Fibroblast of skin of scalp (primary cell): Measurements from ENCODE around the gene ITGA7.

Source experiments
- DNase-seq: peaks from one replicate; pipeline ENCODE4 v3.0.0-alpha.2; 2013

Gene ITGA7

DNA sequence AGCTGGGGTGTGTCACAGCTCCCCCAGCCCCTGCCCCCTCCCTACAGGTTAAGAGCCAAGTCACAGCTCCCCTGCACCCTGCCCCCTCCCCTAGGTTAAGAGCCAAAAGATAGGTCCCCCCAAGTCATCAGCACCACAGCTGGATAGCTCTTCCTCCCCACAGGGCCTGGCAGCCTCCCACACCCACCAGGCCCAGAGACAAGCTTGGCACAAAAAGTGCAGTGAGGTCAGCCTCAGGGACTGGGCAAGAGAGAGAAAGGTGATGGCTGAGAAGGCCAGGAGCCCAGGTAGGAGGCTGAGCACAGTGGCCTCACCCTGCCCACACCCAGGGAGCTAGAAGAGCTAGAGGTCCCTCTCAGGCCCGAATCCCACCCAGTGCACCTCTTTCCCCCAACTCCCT is 8.7 kb downstream of the ITGA7 start:
- no peak for DNase-seq

- no peak for DNase-seq
Observed at GRCh38 chr12:55698241-55698955, 9.3 kb downstream of the ITGA7 start.

- no peak for DNase-seq
Observed at GRCh38 chr12:55697686-55698085, 10.0 kb downstream of the ITGA7 start.

DNA sequence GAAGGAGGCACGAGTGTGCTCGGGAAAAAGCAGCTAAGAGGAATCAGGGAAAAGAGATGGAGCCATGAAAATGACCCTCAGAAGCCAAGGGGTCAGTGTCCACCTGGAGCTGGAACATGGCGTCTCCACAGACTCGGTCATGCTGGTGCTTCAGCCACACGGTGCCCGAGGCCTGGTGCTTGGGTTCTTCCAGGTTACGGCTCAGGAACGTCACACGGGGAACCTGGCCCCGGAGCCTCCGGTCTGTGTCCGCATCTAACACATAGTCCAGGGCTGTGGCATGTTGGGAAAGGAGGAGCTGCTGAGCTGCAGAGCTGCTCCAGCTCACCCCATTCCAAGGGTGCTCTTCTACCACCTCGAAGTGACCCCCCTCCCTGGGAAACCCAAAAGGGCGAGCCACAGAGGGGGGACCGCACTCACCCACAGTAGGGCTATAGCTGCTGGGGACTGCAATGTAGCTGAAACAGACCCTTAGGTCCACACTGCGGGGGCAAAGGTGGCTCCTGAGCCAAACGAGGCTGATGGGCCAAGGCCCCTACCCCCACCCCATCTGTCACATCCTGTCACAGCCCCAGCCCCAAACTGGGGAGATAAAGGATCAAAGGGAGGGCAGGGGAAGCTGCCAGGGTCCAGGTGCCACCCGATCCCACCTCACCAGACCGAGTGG is 10.8 kb downstream of the ITGA7 start:
- DNase-seq: no peak

DNA sequence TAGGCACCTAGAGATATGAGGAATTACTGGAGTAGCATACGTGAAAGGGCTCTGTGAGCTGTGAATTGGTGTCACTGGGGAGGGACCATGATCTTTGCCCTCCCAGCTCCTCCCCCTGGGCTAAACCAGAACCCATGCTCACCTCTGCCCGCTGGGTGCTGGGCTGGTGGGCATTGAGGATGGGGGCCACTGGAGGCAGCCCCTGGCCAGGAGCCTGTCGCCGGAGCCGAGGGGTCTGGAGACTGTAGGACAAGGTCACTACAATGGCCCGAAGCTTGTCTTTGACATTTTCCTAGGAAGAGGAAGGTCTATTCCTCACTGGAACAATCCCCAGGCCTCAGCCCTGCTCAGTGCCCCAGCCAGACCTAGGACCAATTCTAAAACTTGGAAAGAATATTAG is 11.6 kb downstream of the ITGA7 start:
- DNase-seq: no peak

GRCh38 chr12:55695349-55695748 is 12.4 kb downstream of the ITGA7 start:
- DNase-seq: no peak

- no peak for DNase-seq
Observed at GRCh38 chr12:55694651-55695050, 13.1 kb downstream of the ITGA7 start.

GRCh38 chr12:55694188-55694515 is 13.6 kb downstream of the ITGA7 start:
- DNase-seq: no peak

DNA sequence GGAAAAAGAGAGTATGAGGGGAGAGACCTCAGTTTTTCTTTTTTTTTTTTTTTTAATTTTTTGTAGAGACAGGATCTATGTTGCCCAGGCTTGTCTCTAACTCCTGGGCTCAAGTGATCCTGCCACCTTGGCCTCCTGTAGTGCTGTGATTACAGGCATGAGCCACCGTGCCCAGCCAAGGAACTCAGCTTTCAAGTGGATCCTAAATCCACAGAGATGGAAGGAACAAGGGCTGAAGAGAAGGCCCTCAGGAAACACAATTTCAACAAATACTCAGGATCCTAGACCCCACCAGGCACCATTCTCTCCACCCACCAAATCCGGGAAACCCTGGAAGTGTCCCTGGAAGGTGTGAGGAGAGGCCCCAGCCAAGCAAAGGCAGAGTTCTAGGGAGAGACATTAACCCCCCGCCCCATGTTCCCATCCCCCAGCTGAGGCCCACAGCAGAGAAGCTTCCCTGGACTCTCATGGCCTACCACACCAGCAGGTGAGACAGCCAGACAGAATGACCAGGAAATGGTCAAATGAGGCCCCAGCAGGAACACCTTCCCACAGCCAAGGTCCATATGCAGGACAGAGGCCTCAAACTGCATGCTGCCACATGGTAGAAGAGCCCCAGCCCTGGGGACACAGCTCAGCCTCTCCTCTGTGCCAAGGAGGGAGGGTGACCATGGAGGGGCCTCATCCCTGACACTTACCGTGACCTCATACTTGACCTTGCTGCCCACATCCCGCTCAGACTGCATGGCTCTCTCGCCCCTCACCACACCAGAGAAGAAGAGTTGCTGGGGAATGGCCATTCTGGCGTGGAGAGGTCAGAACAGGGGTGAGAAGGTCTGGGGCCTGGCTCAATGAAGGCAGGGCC is 14.1 kb downstream of the ITGA7 start:
- DNase-seq: no peak

DNA sequence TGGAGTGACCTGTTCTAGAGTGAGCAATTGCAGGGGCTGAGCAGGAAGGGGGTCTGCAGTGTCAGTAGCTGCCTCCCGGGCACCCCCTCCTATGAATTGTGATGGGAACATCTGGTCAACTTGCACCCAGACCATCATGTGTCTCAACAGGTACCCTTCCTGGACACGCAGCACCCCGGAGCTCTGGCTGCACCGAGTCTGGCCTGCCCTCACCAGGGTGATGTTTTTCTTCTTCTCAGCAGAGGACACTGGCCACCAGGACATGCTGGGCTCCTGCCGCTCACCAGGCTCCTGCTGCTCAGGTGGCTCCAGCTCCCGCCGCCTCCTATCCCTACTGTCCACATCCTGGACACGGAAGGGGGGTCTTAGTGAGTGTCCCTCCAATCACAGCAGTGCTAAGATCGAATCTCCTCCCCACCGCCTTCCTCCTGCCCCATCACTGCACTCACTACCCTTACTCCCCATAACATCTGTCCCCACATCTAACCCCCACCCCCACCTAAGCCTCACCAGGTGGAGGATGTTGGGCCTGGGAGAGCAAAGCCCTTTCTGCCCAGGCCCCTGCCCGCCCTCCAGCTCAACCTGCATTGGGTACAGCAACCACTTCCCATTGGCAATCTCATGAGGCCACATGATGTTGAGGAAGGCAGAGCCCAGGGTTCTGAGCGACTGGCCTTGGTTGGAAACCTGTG is 14.9 kb downstream of the ITGA7 start:
- no peak for DNase-seq

DNA sequence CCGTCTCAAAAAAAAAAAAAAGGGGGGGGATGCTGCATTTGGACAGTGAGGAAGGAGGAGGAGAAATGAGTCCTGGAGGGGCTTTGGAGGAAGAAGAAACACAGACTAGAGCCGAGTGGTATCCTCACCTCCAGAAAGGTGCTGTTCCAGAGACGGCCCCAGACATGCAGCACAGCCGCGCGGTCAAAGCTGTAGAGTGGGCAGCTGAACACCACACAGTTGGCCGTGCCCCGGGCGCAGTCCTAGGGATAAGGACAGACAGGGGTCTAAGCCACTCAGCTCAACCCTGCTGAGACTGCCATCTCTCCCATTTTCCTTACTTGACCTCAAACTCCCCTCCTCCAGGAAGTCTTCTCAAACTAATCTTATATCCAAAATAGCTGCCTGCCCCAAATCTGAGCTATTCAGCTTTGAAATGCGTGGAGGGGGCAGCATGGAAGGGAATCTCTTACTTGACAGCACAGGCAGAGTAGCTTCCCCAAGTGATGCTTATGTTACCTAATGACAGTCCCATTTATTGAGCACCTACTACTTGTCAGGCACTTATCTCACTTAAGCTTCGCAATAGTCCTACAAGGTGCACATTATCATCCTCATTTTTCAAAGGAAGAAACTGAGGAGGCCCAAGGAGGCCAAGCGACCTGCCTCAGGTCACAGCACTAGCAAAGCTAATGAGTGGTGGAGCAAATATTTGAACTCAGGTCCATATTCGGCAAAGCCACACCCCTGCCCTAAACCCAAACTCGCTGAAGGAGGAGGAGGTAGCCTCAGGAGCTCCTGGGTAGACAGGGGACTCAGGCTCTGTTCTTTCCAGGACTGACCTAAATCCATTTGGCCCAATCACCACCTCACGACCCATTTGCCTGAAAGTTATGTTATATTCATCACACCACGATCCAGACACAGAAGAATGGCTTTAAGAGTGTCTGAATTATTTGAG is 18.7 kb downstream of the ITGA7 start:
- no peak for DNase-seq

DNA sequence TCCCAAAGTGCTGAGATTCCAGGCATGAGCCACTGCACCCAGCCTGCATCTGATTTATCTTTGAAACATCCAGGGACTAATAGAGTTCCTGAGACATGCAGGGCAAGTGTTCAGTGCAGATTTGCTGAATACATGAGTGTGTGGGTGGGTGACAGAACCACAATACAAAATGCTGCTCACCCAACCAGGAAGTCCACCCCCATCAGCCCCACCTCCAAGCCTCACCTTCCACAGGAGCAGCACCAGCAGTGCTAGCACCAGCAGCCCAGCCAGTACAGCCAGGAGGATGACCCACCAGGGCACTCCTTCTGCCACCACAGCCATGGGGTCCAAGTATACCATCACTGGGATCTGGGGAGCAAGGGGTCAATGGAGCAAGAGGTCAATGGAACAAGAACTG is 20.0 kb downstream of the ITGA7 start:
- no peak for DNase-seq

DNA sequence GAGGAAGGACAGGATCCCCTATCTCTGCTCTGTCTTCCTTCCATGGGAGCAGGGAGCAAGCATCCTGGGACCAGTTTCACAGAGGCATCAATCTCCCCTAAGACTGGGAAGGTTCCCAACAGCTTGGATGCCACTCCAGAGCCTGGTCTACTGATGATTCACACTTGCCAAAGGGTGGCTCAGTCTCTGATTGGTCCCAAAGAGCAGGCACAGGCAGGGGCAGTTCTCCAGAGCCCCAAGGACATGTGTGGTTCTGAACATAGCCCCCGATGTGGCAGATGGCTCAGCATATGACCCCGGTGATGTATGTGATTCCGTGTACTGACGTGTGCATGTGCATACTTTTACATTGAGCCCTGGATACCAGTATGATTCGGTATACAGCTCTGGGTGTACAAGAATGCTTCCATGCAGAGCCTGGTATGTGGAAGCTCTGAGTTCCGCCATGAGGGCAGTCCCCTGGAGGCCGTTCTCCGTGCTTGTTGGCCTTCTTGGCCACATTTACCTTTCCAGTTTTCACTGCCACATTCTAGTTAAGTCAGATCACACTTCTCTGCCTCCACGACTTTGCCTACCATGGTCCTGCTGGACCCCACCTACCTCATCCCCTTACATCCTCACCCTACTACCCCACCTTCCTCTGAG is 21.2 kb downstream of the ITGA7 start:
- DNase-seq: no peak

- DNase-seq: no peak
Observed at GRCh38 chr12:55685671-55686070, 22.0 kb downstream of the ITGA7 start.

DNA sequence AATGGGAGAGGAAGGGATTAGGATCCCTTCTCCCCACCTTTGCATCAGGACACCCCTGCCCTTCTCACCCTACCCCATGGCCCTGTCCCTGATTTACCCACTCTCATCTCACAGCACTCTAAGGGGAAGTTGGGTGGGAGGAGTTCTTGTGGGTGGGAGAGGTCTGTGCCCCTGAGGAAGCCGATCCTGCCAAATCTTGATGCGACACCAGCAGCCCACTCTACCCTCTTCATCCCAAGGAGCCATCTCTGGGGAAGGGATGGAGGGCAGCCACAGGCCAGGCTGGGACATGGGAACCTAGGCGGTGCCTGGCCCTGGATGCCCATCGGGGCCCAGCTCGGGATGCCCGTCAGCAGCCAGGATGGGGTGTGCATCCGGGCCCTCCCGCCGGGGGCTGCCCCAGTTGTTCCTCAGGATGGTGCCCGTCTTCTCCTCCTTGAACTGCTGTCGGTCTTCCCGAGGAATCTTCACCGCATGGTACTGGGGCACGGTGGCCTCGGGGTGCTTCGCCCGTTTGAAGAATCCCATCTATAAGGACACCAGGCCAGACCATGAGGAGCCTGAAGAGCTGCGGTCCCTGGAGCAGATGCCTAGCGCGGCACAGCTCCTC is 22.8 kb downstream of the ITGA7 start:
- DNase-seq: no peak

DNA sequence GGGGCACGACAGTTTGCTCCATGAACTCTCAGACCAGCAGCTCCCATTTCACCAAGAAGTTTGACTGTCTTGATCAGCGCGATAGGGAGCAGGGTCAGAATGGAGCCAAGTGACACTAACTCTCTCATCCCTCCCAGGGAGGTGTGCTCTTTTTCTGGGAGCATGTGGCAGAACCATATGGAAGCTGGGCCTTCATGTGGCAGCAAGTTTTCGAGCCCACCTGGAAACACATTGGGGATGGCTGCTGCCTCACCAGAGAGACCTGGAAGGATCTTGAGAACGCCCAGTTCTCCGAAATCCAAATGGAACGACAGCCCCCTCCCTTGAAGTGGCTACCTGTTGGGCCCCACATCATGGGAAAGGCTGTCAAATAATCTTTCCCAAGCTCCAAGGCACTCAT is 24.0 kb downstream of the ITGA7 start:
- DNase-seq: no peak

DNA sequence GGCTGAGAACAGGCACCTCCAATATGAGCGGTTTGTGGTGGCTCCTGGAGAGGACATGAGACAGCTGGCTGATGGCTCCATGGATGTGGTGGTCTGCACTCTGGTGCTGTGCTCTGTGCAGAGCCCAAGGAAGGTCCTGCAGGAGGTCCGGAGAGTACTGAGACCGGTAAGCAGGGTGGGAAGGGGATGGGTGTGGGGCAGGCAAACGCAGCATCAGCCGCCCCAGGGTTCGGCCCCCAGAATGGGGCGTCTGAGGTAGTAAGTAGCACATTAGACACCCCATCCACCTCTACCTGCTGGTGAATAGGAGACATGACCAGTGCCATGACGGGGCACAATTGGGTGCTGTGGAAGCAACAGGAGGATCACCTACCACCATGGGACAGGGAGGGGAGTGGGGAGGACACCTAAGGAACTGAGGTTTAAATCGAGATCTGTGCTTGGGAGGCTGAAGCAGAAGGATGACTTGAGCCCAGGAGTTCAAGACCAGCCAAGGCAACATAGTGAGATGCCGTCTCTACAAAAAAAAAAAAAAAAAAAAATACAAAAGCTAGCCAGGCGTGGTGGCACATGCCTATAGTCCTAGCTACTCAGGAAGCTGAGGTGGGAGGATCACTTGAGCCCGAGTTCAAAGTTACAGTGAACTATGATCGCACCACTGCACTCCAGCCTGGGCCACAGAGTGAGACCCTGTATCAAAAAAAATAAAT is 25.5 kb downstream of the ITGA7 start:
- no peak for DNase-seq

GRCh38 chr12:55681142-55682077 is 26.3 kb downstream of the ITGA7 start:
- DNase-seq: peak; percentile 71

- no peak for DNase-seq
Observed at GRCh38 chr12:55679691-55680090, 28.0 kb downstream of the ITGA7 start.
